ENCODE data around the gene MYT1.
"Not testable (repeated sequence)": the region's sequence is repeated elsewhere in the genome, so short reads cannot be mapped to it uniquely, and the experiment has no call there.

Gene MYT1

GRCh38 chr20:64171211-64171610 lies 7.0 kb downstream of the MYT1 start:
- no peak for DNase-seq

GRCh38 chr20:64173116-64173515 lies 8.9 kb downstream of the MYT1 start:
- no peak for DNase-seq

DNA sequence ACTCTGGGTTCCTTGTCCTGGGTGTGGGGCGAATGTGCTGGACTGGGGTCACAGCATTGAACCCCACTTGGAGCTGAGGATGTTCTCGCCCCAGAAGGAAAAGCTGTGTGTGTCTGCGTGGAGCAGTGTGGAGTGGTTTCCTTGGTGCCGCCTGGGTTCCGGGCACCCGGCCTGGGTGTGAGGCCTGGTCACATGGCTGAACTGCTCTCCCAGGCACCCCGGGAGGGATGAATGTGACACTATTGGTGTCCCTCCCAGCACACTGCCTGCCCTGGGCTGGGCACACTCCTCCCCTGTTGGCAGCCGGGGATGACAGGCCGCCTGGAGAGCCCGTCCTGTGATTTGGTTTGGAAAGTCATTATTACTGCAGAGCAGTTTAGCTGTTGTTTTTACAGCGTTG lies 12.3 kb downstream of the MYT1 start:
- DNase-seq, result no peak

DNA sequence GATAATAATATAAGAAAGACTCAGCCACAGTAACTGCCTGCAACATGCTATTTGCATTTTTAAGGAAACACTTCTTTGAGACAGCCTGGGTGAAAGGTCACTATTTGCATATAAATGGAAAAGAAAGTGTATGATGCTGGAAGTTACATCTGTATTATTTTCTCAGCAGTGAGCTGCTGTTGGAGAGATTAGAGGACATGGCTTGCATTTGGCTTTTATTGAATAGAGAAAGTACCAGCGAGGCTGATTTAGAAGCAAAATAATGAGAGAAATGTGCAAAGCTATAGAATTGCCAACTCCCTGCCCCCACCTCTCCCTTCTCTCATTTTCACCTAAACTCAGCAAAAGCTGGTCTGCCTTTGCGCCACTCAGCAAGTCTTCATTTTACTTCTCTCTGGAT lies 12.7 kb downstream of the MYT1 start:
- no peak for DNase-seq

GRCh38 chr20:64177384-64177783 lies 13.1 kb downstream of the MYT1 start:
- no peak for DNase-seq

GRCh38 chr20:64177787-64178186 lies 13.5 kb downstream of the MYT1 start:
- no peak for DNase-seq

DNA sequence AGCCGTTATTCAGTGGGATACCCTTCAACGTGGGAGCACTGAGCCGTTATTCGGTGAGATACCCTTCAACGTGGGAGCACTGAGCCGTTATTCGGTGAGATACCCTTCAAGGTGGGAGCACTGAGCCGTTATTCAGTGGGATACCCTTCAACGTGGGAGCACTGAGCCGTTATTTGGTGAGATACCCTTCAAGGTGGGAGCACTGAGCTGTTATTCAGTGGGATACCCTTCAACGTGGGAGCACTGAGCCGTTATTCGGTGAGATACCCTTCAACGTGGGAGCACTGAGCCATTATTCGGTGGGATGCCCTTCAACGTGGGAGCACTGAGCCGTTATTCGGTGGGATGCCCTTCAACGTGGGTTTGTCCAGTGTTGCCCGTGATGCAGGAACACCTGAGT lies 14.7 kb downstream of the MYT1 start:
- DNase-seq, result not testable (repeated sequence)

DNA sequence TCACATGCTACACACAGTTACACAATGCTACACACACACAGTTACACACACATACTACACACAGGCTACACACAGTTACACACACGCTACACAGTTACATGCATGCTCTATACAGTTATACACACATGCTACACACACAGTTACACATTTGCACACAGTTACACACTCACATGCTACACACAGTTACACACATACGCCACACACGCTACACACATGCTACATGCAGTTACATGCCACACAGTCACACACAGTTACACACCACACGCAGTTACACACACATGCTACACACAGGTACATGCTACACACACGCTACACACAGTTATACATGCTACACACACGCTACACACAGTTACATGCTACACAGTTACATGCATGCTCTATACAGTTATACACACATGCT lies 15.6 kb downstream of the MYT1 start:
- no peak for DNase-seq

GRCh38 chr20:64180673-64181072 lies 16.4 kb downstream of the MYT1 start:
- DNase-seq, result no peak

GRCh38 chr20:64181391-64181790 lies 17.1 kb downstream of the MYT1 start:
- no peak for DNase-seq

DNA sequence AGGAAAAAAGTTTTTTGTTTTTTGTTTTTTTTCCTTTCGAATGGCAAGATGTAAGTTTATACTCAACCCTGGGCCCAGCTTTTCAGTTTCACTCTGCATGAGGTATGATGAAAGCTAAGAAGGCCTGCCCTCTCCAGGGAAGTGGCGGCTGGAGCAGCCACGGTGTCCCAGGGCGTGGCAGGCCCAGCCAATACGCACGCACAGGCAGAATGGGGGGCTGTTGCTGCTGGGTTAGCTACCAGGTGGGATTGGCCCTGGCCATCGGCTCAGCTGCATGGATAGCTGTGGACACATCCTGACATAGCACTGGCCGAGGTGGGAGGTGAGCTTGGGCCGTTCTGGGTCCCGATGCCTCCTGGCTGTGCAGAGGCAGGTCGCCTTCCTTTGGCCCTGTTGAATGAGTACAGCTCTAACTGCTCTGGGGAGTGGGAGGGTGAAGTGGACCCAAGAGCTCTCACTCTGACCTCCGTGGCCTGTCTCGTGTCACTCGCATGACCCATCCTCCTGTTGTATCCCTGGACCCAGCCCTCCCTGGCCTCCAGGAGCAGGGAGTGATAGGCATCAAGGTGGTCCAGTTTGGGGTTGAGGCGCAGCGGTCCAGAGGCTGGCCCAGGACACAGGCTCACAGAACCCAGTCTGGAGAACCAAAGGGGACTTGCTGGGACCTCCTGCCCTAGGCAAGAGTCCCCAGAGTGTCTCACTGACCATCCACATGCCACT lies 18.1 kb downstream of the MYT1 start:
- DNase-seq, result no peak

DNA sequence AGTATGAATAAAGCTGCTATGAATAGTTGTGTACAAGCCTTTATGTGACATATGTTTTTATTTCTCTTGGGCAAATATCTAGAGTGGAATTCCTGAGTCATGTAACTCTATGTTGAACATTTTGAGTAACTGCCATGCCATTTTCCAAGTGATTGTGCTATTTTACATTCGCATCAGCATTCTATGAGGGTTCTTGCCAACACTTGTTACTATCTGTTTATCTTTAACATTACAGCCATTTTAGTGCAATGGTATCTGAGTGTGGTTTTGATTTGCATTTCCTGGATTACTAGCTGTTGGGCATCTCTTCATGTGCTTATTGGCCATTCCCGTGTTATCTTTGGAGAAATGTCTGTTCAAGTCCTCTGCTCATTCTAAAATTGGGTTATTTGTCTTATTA lies 19.1 kb downstream of the MYT1 start:
- DNase-seq, result no peak

GRCh38 chr20:64184795-64185194 lies 20.5 kb downstream of the MYT1 start:
- DNase-seq, result no peak

GRCh38 chr20:64185276-64185900 lies 21.1 kb downstream of the MYT1 start:
- no peak for DNase-seq

- DNase-seq, result no peak
Observed at GRCh38 chr20:64186071-64186598, 21.9 kb downstream of the MYT1 start.

DNA sequence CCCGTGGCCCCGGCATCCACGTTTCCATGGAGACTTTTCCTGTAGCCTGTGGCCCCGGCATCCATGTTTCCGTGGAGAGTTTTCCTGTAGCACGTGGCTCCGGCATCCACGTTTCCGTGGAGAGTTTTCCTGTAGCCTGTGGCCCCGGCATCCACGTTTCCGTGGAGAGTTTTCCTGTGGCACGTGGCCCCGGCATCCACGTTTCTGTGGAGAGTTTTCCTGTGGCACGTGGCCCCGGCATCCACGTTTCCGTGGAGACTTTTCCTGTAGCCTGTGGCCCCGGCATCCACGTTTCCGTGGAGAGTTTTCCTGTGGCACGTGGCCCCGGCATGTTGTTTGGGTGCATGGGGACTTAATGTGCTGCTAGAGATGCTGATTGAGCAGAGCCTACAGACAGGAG lies 23.0 kb downstream of the MYT1 start:
- not testable (repeated sequence) for DNase-seq

DNA sequence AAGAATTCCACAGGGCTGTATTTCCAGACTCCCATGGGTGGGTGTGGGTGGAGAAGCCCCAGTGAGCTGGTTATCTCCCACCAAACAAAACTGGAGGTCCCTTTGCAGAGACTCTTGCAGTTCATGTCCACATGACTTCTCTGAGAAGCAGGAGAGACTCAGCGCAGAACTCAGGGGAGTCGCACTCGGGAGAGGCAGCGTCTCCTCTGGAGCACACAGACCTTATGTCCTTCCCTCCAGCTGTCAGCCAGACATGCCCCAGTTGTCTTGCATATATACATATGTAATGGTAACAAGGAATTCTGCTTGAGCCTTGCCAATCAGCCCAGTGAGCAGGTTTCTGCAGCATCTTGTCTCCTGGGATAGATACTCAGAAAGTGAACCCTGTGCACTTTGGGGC lies 23.8 kb downstream of the MYT1 start:
- DNase-seq, result no peak

DNA sequence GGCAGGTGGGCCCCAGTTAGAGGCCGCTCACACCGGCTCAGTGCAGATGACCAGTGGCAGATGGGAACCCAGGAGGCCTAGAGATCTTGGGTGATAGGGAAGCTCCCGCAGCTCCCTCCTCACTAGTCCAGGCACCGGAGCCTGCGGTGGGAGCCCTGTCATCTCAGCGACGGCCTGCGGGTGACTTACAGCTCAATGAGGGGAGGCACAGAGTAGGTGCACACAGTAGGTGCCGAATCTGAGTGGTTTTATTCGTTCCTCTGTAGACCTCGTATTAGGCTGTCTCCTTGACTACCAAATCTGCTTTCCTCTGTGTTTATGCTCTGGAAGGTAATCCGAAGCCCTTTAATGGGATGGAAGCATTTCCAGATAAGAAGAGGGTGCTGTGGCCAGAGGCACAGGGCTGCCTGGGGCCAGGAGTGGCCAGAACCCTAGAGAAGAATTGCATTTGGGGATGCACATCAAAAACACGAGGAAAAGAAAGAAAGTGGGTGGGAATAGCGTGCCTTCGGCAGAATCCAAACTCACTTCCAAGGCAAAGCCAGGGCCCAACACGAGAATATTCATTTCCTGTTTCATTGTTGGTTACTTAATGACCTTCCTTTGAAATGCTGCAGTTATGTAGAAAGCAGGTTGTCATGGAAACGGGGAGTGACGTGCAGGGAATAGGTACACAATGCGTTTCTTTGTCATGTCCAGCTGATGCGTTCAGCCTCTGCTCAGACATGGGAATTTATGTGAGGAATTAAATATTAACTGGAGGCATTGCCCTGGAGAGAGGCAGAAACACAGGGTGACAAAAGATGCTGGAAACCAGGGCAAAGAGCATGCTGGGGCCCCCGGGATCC lies 24.7 kb downstream of the MYT1 start:
- no peak for DNase-seq

DNA sequence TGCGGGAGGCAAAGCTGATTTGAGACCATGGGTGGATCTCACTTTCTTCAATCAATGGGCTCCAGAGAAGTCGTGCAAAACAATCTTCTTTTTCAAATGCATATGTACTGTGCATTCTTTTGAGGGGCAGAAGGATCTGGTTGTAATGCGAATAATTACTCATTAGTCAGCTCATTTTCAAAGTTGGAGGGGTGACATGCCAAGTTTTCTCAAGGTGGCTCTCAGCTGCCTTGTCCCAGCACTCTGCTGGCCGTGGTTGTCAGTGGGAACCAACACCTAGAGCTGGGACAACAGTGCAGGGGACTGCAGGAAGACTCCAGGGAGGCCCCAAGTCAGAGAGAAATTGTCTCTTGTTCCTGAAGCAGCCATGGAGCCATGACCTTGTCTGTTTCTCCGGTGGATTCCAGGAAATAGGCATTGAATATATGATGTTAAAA lies 25.3 kb downstream of the MYT1 start:
- DNase-seq, result no peak

GRCh38 chr20:64189986-64190385 lies 25.7 kb downstream of the MYT1 start:
- DNase-seq, result no peak

- DNase-seq, result no peak
Observed at GRCh38 chr20:64191002-64191401, 26.8 kb downstream of the MYT1 start.

- no peak for DNase-seq
Observed at GRCh38 chr20:64192406-64192805, 28.2 kb downstream of the MYT1 start.

GRCh38 chr20:64193058-64193457 lies 28.8 kb downstream of the MYT1 start:
- no peak for DNase-seq

DNA sequence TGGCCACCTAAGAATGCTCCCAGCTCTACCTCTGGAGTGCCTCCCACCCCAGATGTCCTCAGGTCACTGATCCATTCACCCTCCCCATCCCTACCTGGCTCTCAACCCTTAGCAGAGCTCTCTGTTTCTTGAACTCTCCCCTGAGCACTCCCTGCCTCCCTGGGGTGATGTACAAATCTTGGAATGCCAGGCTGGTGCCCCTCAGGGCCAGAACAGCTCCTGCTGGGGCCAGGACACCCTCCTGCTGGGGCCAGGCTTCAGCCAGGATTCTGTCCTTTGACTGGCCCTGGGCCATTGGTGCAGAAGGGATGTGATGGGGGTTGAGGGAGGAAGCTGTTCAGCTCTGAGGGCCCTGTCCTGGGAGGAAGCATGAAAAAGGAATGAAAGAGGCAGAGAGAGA lies 30.0 kb downstream of the MYT1 start:
- no peak for DNase-seq

Data from DMS79 treated with DMSO at 0.1 percent for 48 hours (cell line).